ENCODE results near the gene CCNK.

Gene CCNK

GRCh38 chr14:99466758-99467157, 14.5 kb upstream of the CCNK start:
- Histone ChIP-seq H3K27me3 (ENCODE audit: control insufficient read depth, low read length) (no peaks in the 10 kb centered on the region), H3F3A (ENCODE audit: control insufficient read depth, insufficient read depth) (no peaks in the 10 kb centered on the region), H3K9me2 (replicated peaks; ENCODE audit: control insufficient read depth, low read length) (no peaks in the 10 kb centered on the region), H3K27ac (ENCODE audit: low read depth, low read length) (no peak overlapping the region), H3K4me2 (ENCODE audit: low read length) (no peak overlapping the region), H3K79me2 (ENCODE audit: control insufficient read depth, low read length) (peaks cover 61% of the 10 kb centered on the region), H3K4me1 (ENCODE audit: control insufficient read depth, low read length) (no peaks in the 10 kb centered on the region), H4K20me1 (ENCODE audit: control insufficient read depth, insufficient read depth, low read depth, low read length) (peaks cover 35% of the 10 kb centered on the region), H3K36me3 (ENCODE audit: control insufficient read depth, low read length) (peaks cover 22% of the 10 kb centered on the region), H3K9me3 (ENCODE audit: control insufficient read depth, insufficient read depth, low read length) (no peaks in the 10 kb centered on the region), H3K4me3 (ENCODE audit: low read length) (no peak overlapping the region)
- TF ChIP-seq CTCF (IDR thresholded peaks at IDR 0.05; ENCODE audit: low read depth, low read length, poor library complexity, severe bottlenecking) = no peak

GRCh38 chr14:99467336-99468078, 13.7 kb upstream of the CCNK start:
- Histone ChIP-seq H4K20me1 (ENCODE audit: control insufficient read depth, insufficient read depth, low read depth, low read length) (peaks cover 39% of the 10 kb centered on the region), H3K79me2 (ENCODE audit: control insufficient read depth, low read length) (peaks cover 68% of the 10 kb centered on the region)

GRCh38 chr14:99468081-99468480, 13.1 kb upstream of the CCNK start:
- no peaks in the 10 kb centered on the region for H3K9me3 ChIP-seq (ENCODE audit: control insufficient read depth, insufficient read depth, low read length)
- H3K27ac ChIP-seq (ENCODE audit: low read depth, low read length) = no peak overlapping the region
- H3K36me3 ChIP-seq (ENCODE audit: control insufficient read depth, low read length) = peaks cover 14% of the 10 kb centered on the region; the same call in 1 of the 2 replicates
- no peak overlapping the region for H3K4me3 ChIP-seq (ENCODE audit: low read length)
- H3K27me3 ChIP-seq (ENCODE audit: control insufficient read depth, low read length) = no peaks in the 10 kb centered on the region
- peaks cover 74% of the 10 kb centered on the region for H3K79me2 ChIP-seq (ENCODE audit: control insufficient read depth, low read length)
- H3F3A ChIP-seq (ENCODE audit: control insufficient read depth, insufficient read depth) = no peaks in the 10 kb centered on the region
- H3K4me1 ChIP-seq (ENCODE audit: control insufficient read depth, low read length) = no peaks in the 10 kb centered on the region; the same call in 1 of the 2 replicates
- TF ChIP-seq CTCF (IDR thresholded peaks at IDR 0.05; ENCODE audit: low read depth, low read length, poor library complexity, severe bottlenecking) = no peak
- no peak for TF ChIP-seq EZH2phosphoT487 (IDR thresholded peaks at IDR 0.05; ENCODE audit: borderline replicate concordance, low read length)
- peaks cover 43% of the 10 kb centered on the region for H4K20me1 ChIP-seq (ENCODE audit: control insufficient read depth, insufficient read depth, low read depth, low read length)
- no peak overlapping the region for H3K4me2 ChIP-seq (ENCODE audit: low read length)
- H3K9me2 ChIP-seq (replicated peaks; ENCODE audit: control insufficient read depth, low read length) = no peaks in the 10 kb centered on the region

More at GRCh38 chr14:99467336-99468078, 13.7 kb upstream of the CCNK start:
- H3K27ac ChIP-seq (ENCODE audit: low read depth, low read length) = no peak overlapping the region
- no peak overlapping the region for H3K4me3 ChIP-seq (ENCODE audit: low read length)
- no peak overlapping the region for H3K4me2 ChIP-seq (ENCODE audit: low read length)
- TF ChIP-seq EZH2phosphoT487 (IDR thresholded peaks at IDR 0.05; ENCODE audit: borderline replicate concordance, low read length) = no peak
- TF ChIP-seq CTCF (IDR thresholded peaks at IDR 0.05; ENCODE audit: low read depth, low read length, poor library complexity, severe bottlenecking) = no peak
- H3K9me2 ChIP-seq (replicated peaks; ENCODE audit: control insufficient read depth, low read length) = no peaks in the 10 kb centered on the region
- no peaks in the 10 kb centered on the region for H3K4me1 ChIP-seq (ENCODE audit: control insufficient read depth, low read length)
- H3K9me3 ChIP-seq (ENCODE audit: control insufficient read depth, insufficient read depth, low read length) = no peaks in the 10 kb centered on the region
- peaks cover 18% of the 10 kb centered on the region for H3K36me3 ChIP-seq (ENCODE audit: control insufficient read depth, low read length)
- no peaks in the 10 kb centered on the region for H3K27me3 ChIP-seq (ENCODE audit: control insufficient read depth, low read length)
- H3F3A ChIP-seq (ENCODE audit: control insufficient read depth, insufficient read depth) = no peaks in the 10 kb centered on the region
